NCI-H748 treated with DMSO at 0.1 percent for 48 hours (cell line): Measurements from ENCODE around the gene PRF1.

Experiments
- DNase-seq: peaks from one replicate; lab custom pipeline; 2025; lab: John Stamatoyannopoulos, UW

PRF1 gene

DNA sequence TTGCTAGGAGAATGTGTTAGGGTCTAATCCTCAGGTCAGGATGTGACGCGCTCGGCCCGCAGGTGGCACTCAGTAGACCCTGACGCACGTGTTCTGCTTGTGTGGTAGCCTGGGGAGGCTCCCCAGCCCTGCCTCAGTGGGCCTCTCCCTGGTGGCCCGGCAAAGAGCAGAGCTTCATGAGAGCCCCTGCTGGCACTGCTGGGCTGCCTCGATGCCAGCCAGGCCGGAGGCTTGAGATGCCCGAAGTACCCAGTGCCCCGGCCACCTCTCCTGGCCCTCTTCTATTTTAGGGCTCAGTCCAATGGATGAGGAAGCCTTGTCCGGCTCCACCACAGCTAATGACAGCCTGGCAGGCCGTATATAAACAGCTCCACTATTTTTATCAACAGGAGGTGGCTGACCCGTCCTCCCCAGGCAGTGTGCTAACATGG is 42.0 kb downstream of the PRF1 start:
- DNase-seq, result no peak

GRCh38 chr10:70559861-70560260 is 42.7 kb downstream of the PRF1 start:
- no peak for DNase-seq

DNA sequence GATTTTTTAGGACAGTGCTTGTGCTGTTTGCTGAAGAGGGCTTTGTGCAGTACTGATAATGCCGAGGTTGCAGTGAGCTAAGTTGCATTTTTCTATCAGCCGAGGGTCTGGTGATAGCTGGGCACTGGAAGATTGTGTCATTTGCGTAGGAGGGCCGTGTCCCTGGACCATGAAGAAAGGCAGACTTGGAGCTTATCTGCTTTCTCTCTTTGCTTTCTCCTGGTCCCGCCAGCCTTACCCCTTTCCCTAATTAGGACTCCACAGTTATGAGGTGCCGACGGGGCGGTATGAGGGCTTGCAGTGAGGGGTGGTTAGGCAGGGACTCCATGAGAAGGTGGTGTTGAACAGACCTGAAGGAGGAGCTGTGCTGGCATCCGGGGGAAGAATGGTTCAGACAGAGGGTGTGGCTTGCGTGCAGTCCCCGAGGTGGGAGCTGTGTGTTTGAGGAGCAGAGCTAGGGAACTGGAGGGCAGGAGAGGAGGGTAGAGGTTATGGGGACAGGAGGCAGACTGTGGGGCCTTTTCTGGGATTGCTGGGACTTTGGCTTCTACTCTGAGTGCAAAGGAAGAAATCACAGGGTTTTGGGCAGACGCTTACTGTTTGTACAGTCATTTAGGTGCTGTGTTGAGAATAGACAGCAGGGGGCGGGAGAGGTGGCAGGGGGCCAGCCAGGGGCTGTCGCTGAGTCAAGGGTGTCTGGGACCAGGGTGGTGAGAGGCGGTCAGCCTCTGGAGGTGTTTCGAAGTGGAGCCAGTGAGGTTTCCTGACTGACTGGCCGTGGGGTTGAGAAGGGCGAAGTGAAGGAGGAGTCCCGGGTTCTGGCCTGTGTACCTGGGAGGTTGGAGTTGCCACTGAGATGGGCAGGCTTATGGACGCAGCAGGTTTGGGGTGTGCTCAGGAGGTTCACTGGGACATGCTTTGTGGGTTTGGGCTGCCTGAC is 43.4 kb downstream of the PRF1 start:
- DNase-seq, result no peak

DNA sequence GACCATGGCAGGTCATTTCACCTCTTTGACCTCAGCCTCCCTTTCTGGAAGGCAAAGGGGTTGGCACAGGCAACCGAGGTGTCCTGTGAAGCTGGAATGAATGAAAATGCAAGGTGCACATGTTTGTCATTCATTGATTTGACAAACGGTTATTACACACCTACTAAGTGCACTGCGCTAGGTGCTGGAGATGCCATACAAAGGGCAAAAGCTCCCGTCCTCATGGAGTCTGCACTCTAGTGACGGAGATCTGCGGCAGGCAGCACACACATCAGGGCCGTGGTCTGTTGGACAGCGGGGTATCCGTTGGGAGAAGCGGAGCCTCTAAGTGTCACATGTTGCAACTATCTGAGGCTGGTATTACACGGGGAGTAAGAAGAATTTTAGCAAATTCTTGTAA is 44.2 kb downstream of the PRF1 start:
- no peak for DNase-seq

DNA sequence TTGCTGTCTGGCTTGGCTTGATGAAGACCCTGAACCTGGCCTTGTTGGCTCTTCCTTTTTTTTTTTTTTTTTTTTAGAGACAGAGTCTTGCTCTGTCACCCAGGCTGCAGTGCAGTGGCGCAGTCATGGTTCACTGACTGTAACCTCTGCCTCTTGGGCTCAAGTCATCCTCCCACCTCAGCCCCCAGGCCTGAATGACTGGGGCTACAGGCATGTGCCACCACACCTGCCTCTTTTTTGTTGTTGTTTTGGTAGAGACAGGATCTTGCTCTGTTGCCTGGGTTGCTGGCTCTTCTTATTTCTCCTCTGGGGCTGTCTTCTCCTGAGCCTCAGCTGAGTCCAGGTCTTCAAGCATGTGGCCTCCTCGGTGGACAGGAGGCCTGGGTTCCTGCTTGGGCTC is 44.7 kb downstream of the PRF1 start:
- no peak for DNase-seq

DNA sequence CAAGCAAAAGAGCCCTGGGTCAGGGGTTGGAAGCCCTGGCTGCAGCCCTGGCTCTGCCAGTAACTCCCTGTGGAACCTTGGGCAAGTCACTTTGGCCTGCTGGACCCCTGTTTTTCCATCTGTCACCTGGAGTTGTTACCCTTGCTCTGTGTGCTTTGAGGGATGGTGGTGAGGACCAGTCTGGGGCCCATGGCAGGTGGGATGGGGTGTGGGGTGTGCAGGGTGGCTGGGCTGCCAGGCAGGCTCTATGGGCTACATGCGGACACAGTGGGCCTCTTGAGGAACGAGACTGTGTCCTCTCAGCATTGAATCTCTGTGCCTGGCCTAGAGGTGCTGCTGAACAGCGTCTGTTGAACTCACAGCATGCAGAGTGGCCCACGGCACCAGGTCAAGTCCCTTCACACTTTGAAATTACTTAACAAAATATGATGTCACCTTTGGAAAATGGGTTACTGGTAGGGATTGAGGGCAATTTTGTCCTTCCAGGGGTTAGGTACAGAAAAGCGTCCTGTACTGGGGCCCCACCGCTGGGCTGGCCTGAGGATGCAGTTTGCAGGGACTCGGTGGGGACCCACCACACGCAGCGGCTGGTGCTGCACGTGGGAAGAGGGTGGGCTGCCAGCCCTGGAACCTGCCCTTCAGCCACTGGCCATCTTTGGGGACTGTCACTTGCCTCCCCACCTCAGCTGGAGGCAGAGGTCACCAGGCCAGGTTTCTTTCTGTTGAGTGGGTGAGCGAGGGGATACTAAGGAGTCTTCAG is 45.3 kb downstream of the PRF1 start:
- no peak for DNase-seq

GRCh38 chr10:70555371-70555770 is 47.2 kb downstream of the PRF1 start:
- DNase-seq, result no peak

DNA sequence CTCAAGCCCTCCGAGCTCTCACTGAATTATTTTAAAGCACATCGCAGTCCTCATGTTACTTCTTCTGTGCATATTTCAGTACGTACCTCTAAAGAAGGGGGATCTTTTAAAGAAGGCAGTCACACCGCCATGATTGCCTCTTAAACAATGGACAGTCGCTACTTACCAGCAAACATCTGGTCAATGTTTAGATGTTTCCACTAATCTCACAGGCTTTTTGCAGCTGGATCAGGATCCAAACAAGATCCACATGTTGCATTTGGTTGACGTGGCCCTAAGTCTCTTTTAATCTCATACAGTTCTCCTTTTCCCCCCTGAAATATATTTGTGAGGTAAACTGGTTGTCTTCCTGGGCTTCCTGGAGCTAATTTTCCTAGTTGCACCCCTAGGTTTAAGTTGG is 50.0 kb downstream of the PRF1 start:
- no peak for DNase-seq

DNA sequence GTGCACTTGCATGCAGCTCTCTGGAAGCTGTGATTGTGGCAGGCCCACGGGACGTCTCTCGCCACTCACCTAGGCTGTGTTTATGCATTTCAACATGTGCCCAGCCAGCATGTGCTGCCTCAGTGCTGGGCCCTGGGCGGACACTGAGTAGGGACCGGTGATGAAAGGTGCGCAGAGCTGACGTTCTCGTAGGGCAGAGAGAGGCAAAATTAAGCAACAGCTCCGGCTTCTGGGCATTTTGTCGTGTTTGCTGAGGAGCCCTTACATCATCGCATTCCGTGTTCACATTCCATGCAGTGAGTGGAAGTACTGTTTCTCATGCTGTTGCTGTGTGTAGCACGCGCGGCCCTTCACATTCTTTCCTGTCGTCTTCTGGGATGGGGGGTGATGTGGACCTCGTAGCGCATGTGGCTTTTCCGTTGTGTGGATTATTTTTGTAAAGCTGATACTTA is 50.5 kb downstream of the PRF1 start:
- no peak for DNase-seq

- no peak for DNase-seq
Measured at GRCh38 chr10:70551466-70551865, 51.1 kb downstream of the PRF1 start.

GRCh38 chr10:70550459-70550858 is 52.1 kb downstream of the PRF1 start:
- no peak for DNase-seq

GRCh38 chr10:70549962-70550458 is 52.5 kb downstream of the PRF1 start:
- no peak for DNase-seq

- no peak for DNase-seq
Measured at GRCh38 chr10:70549351-70549961, 53.1 kb downstream of the PRF1 start.
